ENCODE measurements around the gene COG7. TPM values are rescaled to one million over a fixed set of nuclear protein-coding genes. Genes with fewer than 3 reads are reported as not detected.

The COG7 gene
- total RNA-seq, 4 donors from 2014 or later, result 10.6 to 13.9 (median 13.3) TPM

- TF ChIP-seq CTCF (IDR thresholded peaks at IDR 0.05; ENCODE audit: low read depth), result no peak
Observed at GRCh38 chr16:23423496-23424049, 29.4 kb downstream of the COG7 start.

- TF ChIP-seq CTCF (IDR thresholded peaks at IDR 0.05; ENCODE audit: low read depth), result no peak
Observed at GRCh38 chr16:23420011-23420410, 33.0 kb downstream of the COG7 start.

- no peak for TF ChIP-seq CTCF (IDR thresholded peaks at IDR 0.05; ENCODE audit: low read depth)
Observed at GRCh38 chr16:23416816-23417215, 36.2 kb downstream of the COG7 start.

- no peak for TF ChIP-seq CTCF (IDR thresholded peaks at IDR 0.05; ENCODE audit: low read depth)
Observed at GRCh38 chr16:23414731-23415130, 38.3 kb downstream of the COG7 start.

- no peak for TF ChIP-seq CTCF (IDR thresholded peaks at IDR 0.05; ENCODE audit: low read depth)
Observed at GRCh38 chr16:23410176-23410575, 42.8 kb downstream of the COG7 start.

GRCh38 chr16:23409522-23409921, 43.5 kb downstream of the COG7 start:
- no peak for TF ChIP-seq CTCF (IDR thresholded peaks at IDR 0.05; ENCODE audit: low read depth)

GRCh38 chr16:23408823-23409298, 44.1 kb downstream of the COG7 start:
- TF ChIP-seq CTCF (IDR thresholded peaks at IDR 0.05; ENCODE audit: low read depth), result no peak

Measured in subcutaneous adipose tissue (tissue), 4 donors.